H1 (cell line): Measurements from ENCODE around the gene KPNA6. TPM values are rescaled to one million over a fixed set of nuclear protein-coding genes. Genes with fewer than 3 reads are reported as not detected.

Source experiments
- BRCA1 ChIP-seq: IDR thresholded peaks from 2 replicates; pipeline ENCODE4 v1.6.1; 2012; ENCODE audit warnings: low read depth, low read length, improper control_type of control experiment
- CEBPB ChIP-seq: IDR thresholded peaks from 2 replicates; pipeline ENCODE4 v1.6.1; 2012; ENCODE audit warnings: low read depth, low read length
- CHD7 ChIP-seq: fragments of 300-600 bp; sonication (generic); IDR thresholded peaks from 2 replicates; pipeline ENCODE4 v1.7.1; 2012; ENCODE audit warnings: low read length, moderate library complexity, mild to moderate bottlenecking, inconsistent platforms; ENCODE audit not compliant: insufficient replicate concordance
- KDM5A ChIP-seq: fragments of 200-600 bp; IDR thresholded peaks from 2 replicates; pipeline ENCODE4 v1.7.1; 2012; ENCODE audit warnings: mild to moderate bottlenecking, low read length, inconsistent platforms, mixed read lengths
- POLR2AphosphoS5 ChIP-seq: IDR thresholded peaks from 2 replicates; pipeline ENCODE4 v1.6.1; 2011; ENCODE audit warnings: low read depth, low read length
- RNF2 ChIP-seq: fragments of 200-900, 300-1000 bp; sonication (generic); IDR thresholded peaks from 2 replicates; pipeline ENCODE4 v1.7.1; 2016; ENCODE audit warnings: borderline replicate concordance, low read depth, mild to moderate bottlenecking, antibody characterized with exemption, low read length; ENCODE audit not compliant: poor library complexity, severe bottlenecking; ENCODE audit errors: missing control alignments
- SAP30 ChIP-seq: fragments of 300-600 bp; sonication (generic); IDR thresholded peaks from 2 replicates; pipeline ENCODE4 v1.7.1; 2012; ENCODE audit warnings: low read length, moderate library complexity, mild to moderate bottlenecking, inconsistent platforms; ENCODE audit not compliant: insufficient read depth, insufficient replicate concordance
- SIRT6 ChIP-seq: IDR thresholded peaks from one replicate; pipeline ENCODE4 v1.7.1; 2012; ENCODE audit warnings: low read length, inconsistent platforms
- TBP ChIP-seq: IDR thresholded peaks from 2 replicates; pipeline ENCODE4 v1.6.1; 2011; ENCODE audit warnings: low read depth, low read length, improper control_type of control experiment
- polyA plus RNA-seq, 7 experiments: library from polyadenylated mRNA; depleted of rRNA in 3 of 7; stranded (reverse) in 5 of 7; unstranded in 2 of 7; fragments of >200 nt in 5 of 7; fragments of 200-250 nt in 2 of 7; gene quantifications; 1 replicate in 5 of 7; 2 replicates in 1 of 7; 4 replicates in 1 of 7; pipeline versions ENCODE4 v1.2.1 to v1.2.3, GENCODE V29; 2011 to 2013; ENCODE audit warnings: missing spikeins in 2 of 7, mixed read lengths in 2 of 7
- total RNA-seq: library from RNA; stranded (reverse); fragmentation: NEBNext Ultra II Directional; extraction: Animal tissue kit (Norgen Biotek cat#: 25700); gene quantifications from 2 replicates; pipeline ENCODE4 v1.2.1, GENCODE V29; 2021

Gene KPNA6
- total and polyA plus RNA-seq, 2 of the 8 experiments (the other 6 are each of a cell fraction or from before 2014, with no cell fraction given): 24.2 to 120 TPM

GRCh38 chr1:32094746-32095521, 12.9 kb upstream of the KPNA6 start (continued):
- no peak for TF ChIP-seq CHD7
- TF ChIP-seq POLR2AphosphoS5: no peak
- TF ChIP-seq SAP30: no peak
- no peak for TF ChIP-seq SIRT6
- TF ChIP-seq KDM5A: no peak
- no peak for TF ChIP-seq CEBPB
- no peak for TF ChIP-seq RNF2
- TF ChIP-seq TBP: no peak
- no peak for TF ChIP-seq BRCA1
